SK-N-SH (cell line): Measurements from ENCODE around the gene ZNF532. TPM values are rescaled to one million over a fixed set of nuclear protein-coding genes. Genes with fewer than 3 reads are reported as not detected.

ENCODE experiments used
- CTCF ChIA-PET: fragments of 300-600, 350-600 bp; formaldehyde crosslinking; extraction: SDS; loops from one replicate; lab custom pipeline; 2021; lab: Yijun Ruan, JAX
- POLR2A ChIA-PET: fragments of 350-600 bp; sonication (Branson Sonifier 250); formaldehyde crosslinking; extraction: SDS; loops from one replicate; lab custom pipeline; 2020; ENCODE audit warnings: antibody characterized with exemption, inconsistent platforms; lab: Yijun Ruan, JAX
- DNase-seq: peaks from one replicate; pipeline ENCODE4 v3.0.0; 2012
- H2AFZ ChIP-seq: fragments of 200-600 bp; sonication (generic); 2 replicates; pipeline ENCODE4 v1.8.1; 2016; ENCODE audit warnings: antibody characterized with exemption, mild to moderate bottlenecking, low read depth
- H3F3A ChIP-seq: fragments of 200-600 bp; sonication (generic); replicated peaks from 2 replicates; pipeline ENCODE3; 2016; ENCODE audit warnings: antibody characterized with exemption, mild to moderate bottlenecking; ENCODE audit not compliant: insufficient read depth
- H3K27ac ChIP-seq, 2 experiments: fragments of 200-500 bp in 1 of 2; fragments of 200-600 bp in 1 of 2; sonication (Bioruptor generic) in 1 of 2; sonication (generic), shearing (Covaris generic) in 1 of 2; 2 replicates each; pipeline versions ENCODE4 v1.5.1 to v1.6.1; 2014 to 2016; ENCODE audit warnings: low read depth in 2 of 2, inconsistent platforms in 1 of 2, low read length in 1 of 2, mild to moderate bottlenecking in 1 of 2, mixed read lengths in 1 of 2
- H3K27me3 ChIP-seq: fragments of 200-600 bp; sonication (generic), shearing (Covaris generic); 2 replicates; pipeline ENCODE4 v1.6.1; 2016; ENCODE audit warnings: mixed run types; ENCODE audit not compliant: insufficient read depth
- H3K36me3 ChIP-seq, 2 experiments: fragments of 200-500 bp in 1 of 2; fragments of 200-600 bp in 1 of 2; sonication (Bioruptor generic) in 1 of 2; sonication (generic) in 1 of 2; replicated peaks in 1 of 2; 2 replicates each; pipeline versions ENCODE3 to v1.5.1; 2014 to 2016; ENCODE audit warnings: low read length in 1 of 2, mild to moderate bottlenecking in 1 of 2; ENCODE audit not compliant: insufficient read depth in 2 of 2, control insufficient read depth in 1 of 2
- H3K4me1 ChIP-seq, 2 experiments: fragments of 200-500 bp in 1 of 2; fragments of 200-600 bp in 1 of 2; sonication (Bioruptor generic) in 1 of 2; sonication (generic), shearing (Covaris generic) in 1 of 2; 2 replicates each; pipeline versions ENCODE4 v1.5.1 to v1.6.1; 2014 to 2016; ENCODE audit warnings: low read depth in 1 of 2, low read length in 1 of 2, mixed run types in 1 of 2; ENCODE audit not compliant: insufficient read depth in 2 of 2, control insufficient read depth in 1 of 2
- H3K4me2 ChIP-seq: fragments of 200-600 bp; sonication (generic), shearing (Covaris generic); 2 replicates; pipeline ENCODE4 v1.6.1; 2017; ENCODE audit warnings: mixed run types
- H3K4me3 ChIP-seq, 2 experiments: fragments of 200-500 bp in 1 of 2; fragments of 200-600 bp in 1 of 2; sonication (Bioruptor generic) in 1 of 2; sonication (generic), shearing (Covaris generic) in 1 of 2; 2 replicates each; pipeline versions ENCODE4 v1.5.1 to v1.8.1; 2014 to 2016; ENCODE audit warnings: low read depth in 2 of 2, inconsistent platforms in 1 of 2, low read length in 1 of 2, mild to moderate bottlenecking in 1 of 2, mixed read lengths in 1 of 2, moderate library complexity in 1 of 2
- H3K79me2 ChIP-seq: fragments of 200-600 bp; sonication (generic); 2 replicates; pipeline ENCODE4 v1.8.1; 2017; ENCODE audit warnings: mild to moderate bottlenecking; ENCODE audit not compliant: insufficient read depth
- H3K9ac ChIP-seq: fragments of 200-600 bp; sonication (generic); 2 replicates; pipeline ENCODE4 v1.6.1; 2017; ENCODE audit warnings: mixed run types
- H3K9me2 ChIP-seq: fragments of 200-600 bp; sonication (generic); 2 replicates; pipeline ENCODE4 v1.6.1; 2017; ENCODE audit warnings: mixed run types
- H3K9me3 ChIP-seq: fragments of 200-600 bp; sonication (generic); 2 replicates; pipeline ENCODE4 v1.6.1; 2017; ENCODE audit warnings: mixed run types, mild to moderate bottlenecking, moderate library complexity
- H4K20me1 ChIP-seq: fragments of 200-600 bp; sonication (generic); 2 replicates; pipeline ENCODE4 v1.6.1; 2017; ENCODE audit warnings: mild to moderate bottlenecking, mixed run types; ENCODE audit not compliant: insufficient read depth
- CHD2 ChIP-seq: fragments of 150-350 bp; IDR thresholded peaks from 2 replicates; pipeline ENCODE4 v1.6.1; 2018; ENCODE audit warnings: low read length; ENCODE audit not compliant: partially characterized antibody
- CTCF ChIP-seq: fragments of 200-600 bp; sonication (generic); IDR thresholded peaks from 2 replicates; pipeline ENCODE4 v1.6.1; 2017; ENCODE audit warnings: antibody characterized with exemption, mild to moderate bottlenecking, moderate library complexity
- EZH2phosphoT487 ChIP-seq: fragments of 200-600 bp; sonication (generic); IDR thresholded peaks from 2 replicates; pipeline ENCODE4 v1.6.1; 2017; ENCODE audit warnings: low read depth, mixed run types, mild to moderate bottlenecking, antibody characterized with exemption, moderate library complexity, borderline replicate concordance
- FOSL2 ChIP-seq: IDR thresholded peaks from 2 replicates; pipeline ENCODE4 v1.4.0; 2012; ENCODE audit warnings: low read depth, mild to moderate bottlenecking, moderate library complexity, borderline replicate concordance
- FOXJ3 ChIP-seq: sonication (generic); formaldehyde crosslinking; IDR thresholded peaks from 2 replicates; pipeline ENCODE4 v1.5.1; 2020; ENCODE audit warnings: mild to moderate bottlenecking, missing genetic modification reagents
- GABPA ChIP-seq: IDR thresholded peaks from 2 replicates; pipeline ENCODE4 v1.4.0; 2012; ENCODE audit warnings: low read depth, mild to moderate bottlenecking
- GATA2 ChIP-seq: sonication (generic); formaldehyde crosslinking; IDR thresholded peaks from 2 replicates; pipeline ENCODE4 v1.5.0; 2020; ENCODE audit warnings: mild to moderate bottlenecking, missing genetic modification reagents
- MXI1 ChIP-seq: IDR thresholded peaks from 2 replicates; pipeline ENCODE4 v1.6.1; 2012; ENCODE audit warnings: mild to moderate bottlenecking, low read depth, low read length, improper control_type of control experiment
- NFIC ChIP-seq: IDR thresholded peaks from 2 replicates; pipeline ENCODE4 v1.4.0; 2012; ENCODE audit warnings: borderline replicate concordance
- RAD21 ChIP-seq: IDR thresholded peaks from 2 replicates; pipeline ENCODE4 v1.6.1; 2012; ENCODE audit warnings: mild to moderate bottlenecking, low read length
- RCOR1 ChIP-seq: fragments of 150-350 bp; IDR thresholded peaks from 2 replicates; pipeline ENCODE4 v1.6.1; 2017; ENCODE audit warnings: antibody characterized with exemption, low read length
- RFX5 ChIP-seq: IDR thresholded peaks from 2 replicates; pipeline ENCODE4 v1.6.1; 2012; ENCODE audit warnings: mild to moderate bottlenecking, improper control_type of control experiment, low read length
- SIN3A ChIP-seq: IDR thresholded peaks from 2 replicates; pipeline ENCODE4 v1.6.1; 2012; ENCODE audit warnings: low read depth, mild to moderate bottlenecking, low read length, moderate library complexity, borderline replicate concordance
- SMC3 ChIP-seq: IDR thresholded peaks from 2 replicates; pipeline ENCODE4 v1.6.1; 2012; ENCODE audit warnings: low read depth, low read length, improper control_type of control experiment
- TAF1 ChIP-seq: IDR thresholded peaks from 2 replicates; pipeline ENCODE4 v1.6.1; 2012; ENCODE audit warnings: low read depth, mild to moderate bottlenecking, low read length, moderate library complexity, borderline replicate concordance
- TEAD4 ChIP-seq: IDR thresholded peaks from 2 replicates; pipeline ENCODE4 v1.4.0; 2012; ENCODE audit warnings: mild to moderate bottlenecking, borderline replicate concordance; ENCODE audit not compliant: insufficient read depth
- USF1 ChIP-seq: IDR thresholded peaks from 2 replicates; pipeline ENCODE4 v1.4.0; 2012; ENCODE audit warnings: low read depth, borderline replicate concordance
- WGBS: methylation state at CpG from one replicate; pipeline ENCODE4 v1.1.6; 2017; ENCODE audit warnings: low lambda C conversion rate; 5-methylcytosine and 5-hydroxymethylcytosine counted together
- polyA plus RNA-seq, 3 experiments: library from polyadenylated mRNA; depleted of rRNA; stranded (reverse); fragments of >200 nt; gene quantifications; 2 replicates each; pipeline ENCODE4 v1.2.3, GENCODE V29; 2012

ZNF532 gene
- polyA plus RNA-seq, 1 of the 3 experiments (the other 2 are of a cell fraction), result 34.7 TPM

- CTCF ChIA-PET, result no interaction called here
- Histone ChIP-seq H3K4me3 (no peak overlapping the region), H3K4me1 (peaks cover 2 to 15% of the 10 kb centered on the region in 2 experiments; a peak in 2 of 4 replicates), H3K9me3 (peaks cover 6% of the 10 kb centered on the region; the same call in 1 of the 2 replicates), H3K4me2 (no peak overlapping the region), H3K27me3 (no peaks in the 10 kb centered on the region), H4K20me1 (no peaks in the 10 kb centered on the region), H3K79me2 (peaks cover 74% of the 10 kb centered on the region), H3F3A (peaks cover 3% of the 10 kb centered on the region), H3K9ac (no peak overlapping the region), H3K36me3 (peaks cover 5 to 11% of the 10 kb centered on the region in 2 experiments), H2AFZ (no peak overlapping the region), H3K27ac (no peak overlapping the region), H3K9me2 (no peaks in the 10 kb centered on the region)
- WGBS, result 89% methylated on average over 2 of the region's 2 CpGs
- no peak for TF ChIP-seq EZH2phosphoT487
- no peak for TF ChIP-seq RCOR1
- no peak for TF ChIP-seq SIN3A
- TF ChIP-seq SMC3, result no peak
- no peak for TF ChIP-seq NFIC
- no peak for TF ChIP-seq CHD2
- TF ChIP-seq TAF1, result no peak
- no peak for TF ChIP-seq FOSL2
- no peak for TF ChIP-seq RFX5
- no peak for TF ChIP-seq RAD21
- no peak for TF ChIP-seq GABPA
- TF ChIP-seq GATA2 (CRISPR knock-in tag), result no peak
- no peak for TF ChIP-seq CTCF
- TF ChIP-seq USF1, result no peak
- TF ChIP-seq MXI1, result no peak
- TF ChIP-seq FOXJ3, result no peak
- TF ChIP-seq TEAD4, result no peak
- POLR2A ChIA-PET, result no interaction called here
- DNase-seq, result no peak
Measured at GRCh38 chr18:58896268-58896667, 31.6 kb downstream of the ZNF532 start.
